GM18861 (cell line): ENCODE measurements around the gene CCDC182.

Source experiments
- ATAC-seq: cut with Tn5 transposase; IDR thresholded peaks from one replicate; pipeline ENCODE4 v1.9.1; 2021; ENCODE audit not compliant: unreplicated experiment

Gene CCDC182

DNA sequence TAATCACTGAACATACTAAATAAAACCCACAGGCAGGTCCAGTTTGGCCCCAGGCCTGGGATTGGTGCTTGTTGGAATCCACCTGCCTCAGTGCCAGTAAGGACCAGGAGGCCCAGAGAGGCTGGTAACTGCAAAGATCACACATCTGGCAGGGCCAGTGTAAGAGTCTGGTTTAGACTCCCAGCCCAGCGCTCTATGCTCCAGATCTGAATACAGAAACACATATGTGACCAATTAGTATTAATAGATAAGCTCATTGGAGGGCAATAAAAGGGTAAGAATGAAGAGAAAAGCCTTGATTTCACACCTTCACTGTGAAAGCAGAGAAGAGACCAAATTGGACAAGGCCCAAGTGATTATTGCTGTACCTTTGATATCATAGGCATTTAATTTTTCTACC, 13.6 kb upstream of the CCDC182 start:
- ATAC-seq: no peak

DNA sequence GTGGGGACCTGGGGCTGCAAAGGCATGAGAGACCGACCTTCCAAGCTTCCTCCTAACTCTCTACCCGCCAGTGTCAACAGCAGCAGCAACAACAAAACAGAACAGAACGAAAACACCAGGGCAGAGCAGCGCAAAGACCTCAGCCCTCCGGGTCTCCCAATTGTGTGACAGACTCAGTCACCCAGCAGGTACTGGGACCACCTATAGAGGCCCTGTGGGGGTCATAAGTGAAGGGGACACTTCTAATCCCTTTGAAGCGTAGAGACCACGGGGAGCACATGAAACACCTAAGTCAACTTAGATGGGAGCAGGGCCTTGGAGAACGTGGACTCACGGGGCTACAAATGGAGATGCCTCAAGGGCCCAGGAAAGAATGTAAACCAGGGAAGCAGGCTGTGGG, 12.6 kb upstream of the CCDC182 start:
- ATAC-seq: no peak

DNA sequence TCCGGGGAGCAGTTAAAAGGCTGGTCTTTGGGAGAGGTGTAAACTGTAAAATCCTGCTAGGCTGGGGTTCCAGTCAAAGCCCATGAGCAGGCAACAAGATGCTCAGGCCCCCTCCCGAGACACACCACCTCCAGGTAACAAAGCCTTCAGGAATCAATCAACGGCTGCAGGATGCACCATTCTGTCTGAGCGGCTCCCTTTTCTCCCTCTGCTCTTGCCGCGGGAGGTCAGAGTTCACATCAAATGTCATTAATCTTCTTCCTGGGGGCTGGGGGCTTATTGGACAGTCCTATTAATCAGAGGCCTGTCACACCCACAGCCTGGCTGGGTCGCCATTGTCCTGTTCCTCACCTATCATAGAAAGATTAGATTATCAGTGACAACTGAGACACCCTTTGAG, 11.9 kb upstream of the CCDC182 start:
- no peak for ATAC-seq

DNA sequence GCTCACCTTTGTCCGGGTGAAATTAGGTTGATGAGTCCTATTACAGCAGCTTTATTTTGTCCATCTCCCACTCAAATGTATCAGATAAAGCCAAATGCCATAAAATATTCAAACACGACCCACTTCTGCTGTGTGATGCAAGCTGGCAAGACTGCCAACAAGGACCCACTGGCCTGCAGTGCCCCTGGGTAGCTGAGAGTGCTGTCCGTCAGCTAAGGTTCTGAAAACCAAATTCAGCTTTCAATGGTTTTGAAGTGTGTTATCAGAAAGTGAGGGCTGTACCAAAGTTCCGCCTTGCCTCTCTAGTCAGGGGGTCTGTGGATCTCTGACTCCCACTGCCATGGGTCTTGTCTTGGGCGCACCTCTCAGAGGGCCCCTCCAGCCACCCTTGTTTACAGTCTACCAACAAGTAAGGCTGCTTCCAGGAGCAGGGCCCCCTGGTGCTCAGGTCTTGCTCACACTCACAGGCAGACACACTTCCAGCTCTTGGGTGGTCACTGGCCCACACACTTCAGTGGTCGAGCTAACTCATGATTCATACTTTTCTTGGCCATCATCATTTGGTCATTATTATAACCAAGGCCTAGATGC, 10.5 kb upstream of the CCDC182 start:
- no peak for ATAC-seq

DNA sequence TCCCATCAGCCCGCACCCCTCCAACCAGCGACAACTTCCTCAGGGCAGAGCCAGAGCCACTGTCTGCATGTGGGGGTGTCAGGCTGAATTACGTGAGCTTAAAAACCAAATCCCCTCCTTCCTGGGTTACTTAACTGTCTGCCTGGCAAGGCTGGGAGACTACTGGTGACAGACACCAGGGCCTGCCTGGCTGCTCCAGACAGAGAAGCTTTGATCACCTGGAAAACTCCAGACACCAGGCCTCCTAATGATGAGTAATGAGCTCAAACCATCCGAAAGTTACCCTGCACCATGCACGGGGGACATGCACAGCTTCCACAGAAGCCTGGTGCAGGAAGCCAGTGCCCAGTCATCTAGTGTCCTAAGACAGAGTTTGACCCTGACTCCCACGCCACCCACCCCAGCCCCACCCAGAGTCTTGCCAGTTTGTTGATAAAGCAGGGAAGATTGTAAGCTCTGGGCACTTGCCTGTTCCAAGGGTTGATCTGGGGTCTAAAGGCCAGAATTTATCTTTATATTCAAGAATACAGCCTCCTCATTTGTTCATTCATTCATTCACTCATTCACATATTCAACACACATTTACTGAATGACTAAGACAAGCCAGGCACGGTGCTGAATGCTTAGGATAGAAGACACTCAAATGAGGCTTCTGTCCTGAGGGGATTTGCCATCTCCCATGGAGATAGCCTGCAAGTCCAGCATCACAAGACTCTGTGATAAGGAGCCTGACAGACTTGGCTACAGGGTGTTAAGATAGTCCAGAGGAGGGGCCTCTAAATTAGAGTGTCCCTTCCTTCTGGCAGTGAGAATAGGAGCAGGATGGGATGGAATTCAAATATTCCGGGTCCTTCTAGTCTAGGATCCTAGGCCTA, 7.2 kb upstream of the CCDC182 start:
- ATAC-seq: no peak

DNA sequence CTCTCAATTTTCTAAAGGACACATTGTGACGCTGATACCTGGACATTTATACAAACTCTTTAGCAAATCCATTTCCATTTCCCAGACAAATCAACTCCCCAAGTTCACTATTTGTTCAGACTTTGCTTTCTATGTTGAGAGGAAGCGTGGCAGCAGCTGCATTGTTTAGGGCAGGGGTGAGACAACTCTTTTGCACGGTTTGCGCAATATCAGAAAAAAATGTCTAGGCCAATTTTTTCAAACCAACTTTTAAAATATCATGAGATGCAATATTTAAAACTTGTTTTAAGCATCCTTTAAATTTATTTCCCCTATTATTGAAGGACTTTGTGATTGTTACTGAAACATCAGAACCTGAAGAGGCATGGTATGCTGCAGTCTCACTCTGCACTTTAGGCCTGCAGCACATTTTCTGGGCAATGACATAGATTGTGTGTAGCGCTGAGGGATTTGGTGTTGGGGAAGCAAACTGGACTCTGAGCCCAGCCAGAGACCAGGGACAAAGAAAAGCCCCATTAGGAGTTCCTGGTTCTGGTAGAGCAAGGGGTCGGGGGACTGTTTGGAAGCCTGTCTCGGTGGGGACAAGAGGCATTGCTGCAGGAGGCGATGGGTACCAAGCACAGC, 6.4 kb upstream of the CCDC182 start:
- ATAC-seq: no peak

DNA sequence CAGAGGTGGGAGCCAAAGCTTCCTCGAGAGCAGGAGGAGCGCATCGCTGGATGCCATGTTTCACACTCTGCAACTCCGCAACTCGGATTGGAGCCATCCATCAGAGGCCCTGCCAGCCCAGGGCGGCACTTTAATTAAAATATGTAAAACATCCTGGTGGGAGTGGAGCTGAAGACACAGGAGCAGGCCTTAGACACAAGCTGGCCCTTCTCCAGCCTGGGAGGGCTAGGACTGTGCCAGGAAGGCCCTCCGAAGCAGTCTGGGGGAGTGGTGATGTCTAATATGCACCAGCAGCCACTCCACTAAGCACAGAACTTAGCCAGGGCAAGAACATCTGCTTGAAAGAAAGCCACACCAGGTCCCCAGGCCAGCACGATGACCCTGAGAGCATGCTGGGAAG, 5.8 kb upstream of the CCDC182 start:
- ATAC-seq: no peak

DNA sequence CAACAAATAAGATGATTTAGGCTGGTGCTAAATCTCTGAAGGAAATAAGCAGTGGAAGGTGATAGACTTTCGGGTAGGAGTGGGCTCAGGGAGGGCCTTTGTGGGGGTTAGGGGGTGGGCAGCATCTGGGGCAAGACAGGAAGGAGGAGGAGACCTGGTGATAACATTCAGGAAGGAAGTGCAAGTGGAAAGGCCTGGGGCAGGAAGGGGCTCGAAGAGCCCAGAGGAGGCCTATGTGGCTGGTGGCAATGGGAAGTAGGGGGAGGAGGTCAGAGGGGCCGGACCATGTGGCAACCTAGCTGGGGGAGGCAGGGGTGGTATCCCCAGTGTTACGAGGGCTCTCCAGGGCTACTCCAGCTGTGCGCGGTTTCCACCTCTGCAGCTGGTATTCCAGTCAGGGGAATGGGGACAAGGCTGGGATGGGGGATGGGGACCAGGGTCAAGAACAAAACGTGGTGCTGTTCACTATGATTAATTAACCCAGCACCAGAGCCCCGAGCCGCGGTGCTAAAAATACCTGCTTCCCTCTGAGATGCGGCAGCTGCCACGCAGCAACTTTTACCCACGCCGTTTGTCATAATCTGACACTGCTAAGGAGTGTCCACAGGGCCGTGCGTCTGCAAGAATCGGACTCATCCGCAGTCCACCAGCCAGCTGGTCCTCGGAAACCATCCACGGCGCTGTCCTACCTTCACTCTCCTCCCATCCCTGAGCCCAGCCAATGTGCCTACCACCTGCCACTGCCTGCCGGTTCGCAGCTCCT, 5.2 kb upstream of the CCDC182 start:
- ATAC-seq: no peak

DNA sequence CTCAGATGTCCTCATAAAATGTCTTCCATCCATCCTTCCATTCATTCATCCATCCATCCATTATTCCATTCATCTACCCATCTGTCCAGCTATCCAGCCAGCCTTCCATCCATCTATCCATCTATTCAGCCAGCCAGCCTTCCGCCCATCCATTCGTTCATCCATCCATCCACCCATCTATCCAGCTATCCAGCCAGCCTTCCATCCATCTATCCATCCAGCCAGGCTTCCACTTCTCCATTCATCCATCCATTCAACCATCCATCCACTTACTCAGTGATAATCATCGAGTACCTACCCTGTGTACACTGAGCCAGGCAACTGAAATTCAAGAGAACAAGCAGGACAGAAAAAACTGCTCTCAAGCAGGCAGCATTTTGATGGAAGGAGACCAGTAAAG, 4.6 kb upstream of the CCDC182 start:
- ATAC-seq: no peak

DNA sequence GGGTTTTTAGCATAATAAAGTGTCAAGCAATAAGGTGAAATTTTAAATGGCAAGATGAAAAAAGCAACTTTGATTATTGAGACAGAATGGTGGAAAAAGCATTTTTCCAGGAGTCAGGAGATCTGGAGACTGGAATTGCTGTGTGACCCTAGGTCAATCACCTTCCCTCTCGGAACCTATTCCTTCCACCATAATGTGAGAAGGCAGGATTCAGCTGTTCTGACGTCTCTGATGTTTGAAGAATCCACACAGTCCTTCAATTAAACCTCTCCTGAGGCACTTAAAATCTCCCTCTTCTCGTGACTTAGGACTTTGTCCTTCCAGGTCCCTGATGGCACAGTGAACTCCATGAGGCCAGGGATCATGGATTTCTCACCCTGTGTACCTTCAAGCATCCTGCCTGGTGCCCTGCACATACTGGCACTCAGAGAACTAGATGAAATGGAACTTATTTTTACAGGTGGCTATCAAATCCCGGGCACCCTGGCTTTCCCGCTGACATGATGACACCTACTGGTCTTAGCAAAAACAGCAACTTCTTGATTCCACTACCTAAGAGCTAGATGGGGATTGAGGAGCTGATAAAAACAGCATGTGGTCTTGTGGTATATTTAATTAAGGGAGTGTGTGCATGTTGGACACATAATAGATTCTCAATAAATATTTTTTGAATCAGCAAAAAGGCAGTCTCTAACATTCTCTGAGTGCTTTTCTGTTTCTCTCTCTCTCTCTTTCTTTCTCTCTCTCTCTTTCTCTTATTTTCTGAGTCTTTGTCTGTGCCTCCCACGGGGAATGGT, 2.3 kb upstream of the CCDC182 start:
- no peak for ATAC-seq

DNA sequence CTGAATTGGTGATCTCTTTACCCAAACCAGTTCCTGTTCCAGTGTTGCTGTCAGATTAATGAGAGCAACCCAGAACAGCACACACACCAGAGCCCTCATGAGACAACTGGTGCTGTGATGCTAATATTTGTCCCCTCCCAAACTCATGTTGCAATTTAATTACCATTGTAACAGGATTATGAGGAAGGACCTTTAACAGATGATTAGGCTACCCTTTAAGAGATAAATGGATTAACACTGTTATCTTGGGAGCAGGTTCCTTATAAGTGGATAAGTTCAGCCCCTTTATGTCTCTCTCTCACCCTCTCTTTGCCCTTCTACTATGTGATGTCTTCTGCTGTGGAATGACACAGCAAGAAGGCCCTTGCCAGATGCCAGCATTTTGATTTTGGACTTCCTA, 1.1 kb upstream of the CCDC182 start:
- ATAC-seq: no peak

DNA sequence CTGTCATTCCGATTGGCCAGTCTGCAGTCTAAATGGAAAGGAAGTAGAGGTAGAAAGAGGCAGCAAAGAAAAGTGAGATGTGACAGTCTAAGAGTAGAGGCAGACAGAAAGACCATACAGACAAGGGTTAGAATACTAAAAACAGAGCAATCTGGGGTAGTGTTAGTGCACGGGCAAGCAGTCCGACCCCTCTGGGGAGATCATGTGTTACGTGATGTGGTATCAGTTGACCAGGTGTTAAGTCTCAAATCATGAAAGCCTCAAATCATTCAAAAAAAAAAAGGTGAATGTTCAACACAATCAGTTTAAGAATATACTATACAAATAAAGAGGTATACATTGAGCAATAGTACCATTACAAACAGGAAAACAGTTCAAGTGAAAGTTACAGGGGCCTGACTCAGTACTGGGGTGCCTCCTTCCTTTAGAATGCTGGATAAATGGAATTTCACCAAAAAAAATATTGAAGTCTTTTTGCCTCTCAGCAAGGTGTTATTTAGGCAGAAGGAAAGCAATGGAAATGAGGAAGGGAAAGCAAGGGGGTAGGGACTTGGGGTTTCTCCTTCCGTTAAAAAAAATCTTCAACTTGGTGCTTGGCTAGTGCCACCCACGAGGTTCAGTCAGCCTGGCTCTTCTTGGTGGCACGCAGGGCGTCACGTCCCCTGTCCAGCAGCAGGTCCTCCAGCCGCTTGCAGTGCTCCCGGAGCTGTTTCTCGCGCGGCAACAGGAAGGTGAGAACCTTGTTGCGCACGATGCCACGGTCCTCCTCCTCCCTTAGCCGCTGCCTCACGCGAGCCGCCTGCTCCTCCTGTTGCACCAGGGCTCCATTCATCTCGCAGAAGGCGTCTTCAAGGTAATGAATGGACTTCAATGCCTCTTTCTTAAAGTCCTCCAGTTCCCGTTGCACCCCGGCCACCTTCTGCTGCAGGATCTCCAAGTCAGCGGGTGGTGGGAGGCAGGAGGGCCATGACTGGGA, 616 bp downstream of the CCDC182 start:
- no peak for ATAC-seq

DNA sequence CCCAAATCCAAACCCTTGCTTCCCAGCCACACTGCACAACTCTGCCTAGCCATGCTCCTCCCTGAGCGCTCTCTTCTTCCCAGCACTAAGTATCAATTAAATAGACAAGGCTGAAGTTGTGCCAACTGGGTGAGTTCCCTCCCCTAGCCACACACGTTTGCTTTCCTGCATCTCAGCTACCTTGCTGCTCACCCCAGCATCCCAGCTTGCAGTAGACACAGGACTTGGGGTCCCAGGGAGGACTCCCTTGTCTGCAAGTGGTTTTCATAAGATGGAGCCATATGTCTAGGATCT, 4.9 kb downstream of the CCDC182 start:
- no peak for ATAC-seq

DNA sequence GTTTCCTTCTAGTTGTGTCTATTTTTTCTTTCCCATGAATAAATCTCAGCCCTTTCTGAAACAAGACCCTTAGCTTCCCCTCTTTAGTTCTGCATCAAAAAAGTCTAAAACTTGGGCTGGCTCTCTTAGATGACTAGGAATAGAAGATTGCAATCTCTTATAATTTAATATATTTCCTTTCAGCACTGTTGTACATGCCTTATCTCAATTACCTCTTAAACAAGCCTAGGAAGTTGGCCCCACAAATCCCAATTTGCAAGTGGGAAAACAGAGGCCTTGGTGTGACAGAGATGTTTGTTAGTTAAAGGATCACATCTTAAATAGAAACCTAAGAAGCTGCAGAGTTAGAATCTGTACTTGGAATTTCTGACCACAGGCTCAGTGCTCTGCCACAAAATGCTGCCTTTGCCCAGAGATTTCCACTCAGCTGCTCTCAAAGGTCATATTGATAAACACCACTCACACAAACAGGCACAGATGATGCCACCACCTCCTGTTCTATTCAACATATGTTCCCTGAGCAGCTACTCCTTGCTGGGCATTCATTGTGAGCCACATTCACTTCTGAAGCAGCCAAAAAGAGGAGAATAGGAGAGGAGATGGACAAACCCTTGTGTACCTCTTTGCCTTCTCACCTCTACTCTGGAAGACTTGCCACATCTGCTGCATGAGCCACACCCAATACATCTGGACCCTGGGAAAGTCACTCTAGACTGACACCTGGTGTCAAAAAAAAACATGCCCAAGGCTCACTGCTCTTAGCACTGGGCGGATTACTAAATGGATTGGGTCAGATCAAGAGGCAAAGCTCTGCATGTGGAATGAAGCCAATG, 5.5 kb downstream of the CCDC182 start:
- no peak for ATAC-seq

DNA sequence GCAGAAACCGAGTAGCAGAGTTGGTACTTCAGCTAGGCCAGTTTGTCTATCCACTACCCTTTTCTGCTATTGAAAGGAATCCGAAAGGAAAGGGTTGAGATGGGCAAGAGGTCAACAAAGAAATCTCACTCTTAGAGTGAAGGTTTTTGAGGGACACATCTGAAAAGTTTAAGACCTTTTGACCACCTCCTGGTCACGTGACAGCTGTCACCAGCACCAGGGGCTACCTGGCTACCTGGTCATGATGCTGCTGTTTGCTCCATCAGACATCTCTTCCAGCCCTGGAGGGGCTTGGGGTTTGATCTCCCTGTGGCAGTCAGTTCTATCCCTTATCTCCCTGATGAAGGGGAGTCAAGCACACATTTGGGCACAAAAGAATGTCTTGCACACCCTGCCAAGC, 7.6 kb downstream of the CCDC182 start:
- ATAC-seq: no peak

DNA sequence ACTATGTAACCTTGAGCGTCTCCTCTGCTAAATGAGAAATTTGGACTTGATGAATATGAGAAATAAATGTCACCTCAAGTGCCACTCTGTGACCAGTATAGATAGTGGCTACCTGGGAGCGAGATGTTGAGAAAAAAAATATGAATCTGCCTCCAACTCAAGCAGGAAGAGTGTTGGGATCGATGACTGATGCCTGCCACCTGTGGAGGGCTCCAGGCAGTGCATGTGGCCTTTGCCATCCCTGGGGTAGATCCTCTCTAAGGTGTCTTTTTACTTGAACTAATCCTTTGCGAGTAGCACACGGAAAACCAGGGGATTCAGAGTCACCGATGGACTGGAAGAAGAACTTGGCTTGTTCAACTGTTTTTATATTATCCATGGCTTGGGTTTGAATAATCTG, 9.4 kb downstream of the CCDC182 start:
- no peak for ATAC-seq

DNA sequence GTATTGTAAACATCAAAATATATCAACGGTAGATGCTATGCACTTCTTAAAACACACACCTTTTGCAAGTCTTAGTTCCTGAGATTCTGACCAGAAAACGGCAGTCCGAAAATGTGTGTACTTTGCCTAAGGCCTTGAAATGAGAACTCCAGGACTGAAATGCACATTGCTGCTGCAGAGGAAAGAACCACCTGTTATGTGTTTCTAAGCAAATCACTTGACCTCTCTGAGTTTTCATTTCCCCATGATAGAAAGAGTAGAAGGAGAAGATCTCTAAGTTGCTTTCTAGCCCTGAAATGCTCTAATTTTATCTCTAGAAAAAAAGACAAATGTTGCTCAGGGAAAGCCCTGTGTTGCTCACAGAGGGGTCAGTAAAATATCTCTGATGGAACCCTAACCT, 9.9 kb downstream of the CCDC182 start:
- ATAC-seq: no peak

DNA sequence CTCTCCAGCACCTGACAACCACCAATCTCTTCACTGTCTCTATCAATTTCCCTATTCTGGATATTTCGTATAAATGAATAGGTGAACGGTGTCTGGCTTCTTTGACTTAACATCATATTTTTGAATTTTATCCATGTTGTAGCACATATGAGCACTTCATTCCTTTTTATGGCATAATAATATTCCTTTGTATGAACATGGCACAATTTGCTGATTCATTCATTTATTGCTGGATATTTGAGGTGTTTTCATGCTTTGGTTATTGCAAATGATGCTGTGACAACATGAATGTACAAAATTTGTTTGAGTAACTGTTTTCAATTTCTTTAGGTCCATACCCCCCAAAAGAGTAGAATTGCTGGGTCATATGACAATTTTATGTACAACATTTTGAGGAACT, 12.0 kb downstream of the CCDC182 start:
- no peak for ATAC-seq

DNA sequence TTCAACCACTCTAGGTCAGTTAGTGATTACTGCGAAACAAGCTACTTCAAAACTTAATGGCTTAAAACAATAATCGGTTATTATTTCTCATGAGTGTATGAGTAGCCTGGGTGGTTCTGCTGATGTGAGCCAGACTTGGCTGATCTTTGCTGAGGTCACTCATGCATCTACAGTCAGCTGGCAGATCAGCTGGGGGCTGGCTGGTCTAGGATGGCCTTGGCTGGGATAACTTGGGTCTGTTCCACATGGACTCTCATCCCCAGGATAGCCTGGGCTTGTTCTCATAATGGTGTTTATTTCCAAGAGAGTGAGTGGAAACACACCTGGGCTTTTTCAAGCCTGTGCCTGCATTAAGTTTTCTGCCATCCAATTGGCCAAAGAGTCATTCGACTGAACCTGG, 13.0 kb downstream of the CCDC182 start:
- ATAC-seq: no peak
